Upper lobe of left lung (tissue), 4 donors: ENCODE measurements around the gene RSPO1.

Experiments
- CTCF ChIP-seq, 6 experiments: fragments of 450-650 bp in 4 of 6; fragments of 200-600 bp in 2 of 6; sonication (generic) in 2 of 6; IDR thresholded peaks; one replicate each; pipeline ENCODE4 v1.5.1; 2016 to 2019; ENCODE audit warnings: antibody characterized with exemption in 6 of 6
- EP300 ChIP-seq, 4 donors: sonication (generic); formaldehyde crosslinking; IDR thresholded peaks; one replicate each; pipeline ENCODE4 v1.5.1; 2017; ENCODE audit warnings: antibody characterized with exemption in 4 of 4, control low read depth in 2 of 4

GRCh38 chr1:37562984-37563383 lies 71.7 kb downstream of the RSPO1 start:
- TF ChIP-seq CTCF (IDR thresholded peaks at IDR 0.05) (no peak), EP300 (IDR thresholded peaks at IDR 0.05) (no peak)
